Measurements from ENCODE around the gene NOLC1. TPM values are rescaled to one million over a fixed set of nuclear protein-coding genes. Genes with fewer than 3 reads are reported as not detected.

The NOLC1 gene
- total and polyA plus RNA-seq, 4 donors = 11.6 to 26.3 (median 20.4) TPM

- WGBS = 16% methylated on average over 12 of the region's 12 CpGs
- Histone ChIP-seq H3K4me3 (ENCODE audit: low read depth in 1 of 3, low read length in 3 of 3) (peak overlapping the region in 1 of 3 donors; percentile 22), H3K4me1 (ENCODE audit: control insufficient read depth in 4 of 4, insufficient read depth in 4 of 4, low read length in 3 of 4) (peaks cover 17 to 70% (median 52%) of the 10 kb centered on the region in 4 donors), H3K27ac (ENCODE audit: low read depth in 1 of 2, low read length in 2 of 2) (peak overlapping the region; percentile 91 to 93), H3K27me3 (ENCODE audit: control insufficient read depth in 4 of 4, insufficient read depth in 4 of 4, low read length in 3 of 4) (no peaks in the 10 kb centered on the region), H3K9me3 (ENCODE audit: control insufficient read depth in 4 of 4, low read length in 3 of 4) (no peaks in the 10 kb centered on the region), H3K36me3 (ENCODE audit: control insufficient read depth in 4 of 4, insufficient read depth in 3 of 4, low read depth in 1 of 4, low read length in 3 of 4) (no peaks in the 10 kb centered on the region), H3K9ac (ENCODE audit: low read depth in 1 of 2, low read length in 2 of 2) (peak overlapping the region in 1 of 2 donors; percentile 30)
- DNase-seq (ENCODE audit: low spot score) = peak; percentile 80
- TF ChIP-seq EGR1 (IDR thresholded peaks at IDR 0.05; ENCODE audit: low read depth in 2 of 2) = no peak
- no peak for TF ChIP-seq RAD21 (IDR thresholded peaks at IDR 0.05)
- TF ChIP-seq GABPA (IDR thresholded peaks at IDR 0.05 in 1 of 2, conservative IDR thresholded peaks at IDR 0.05 in 1 of 2) = no peak
- no peak for TF ChIP-seq FOXA1 (IDR thresholded peaks at IDR 0.05)
- TF ChIP-seq JUND (IDR thresholded peaks at IDR 0.05) = no peak
- TF ChIP-seq RXRA (IDR thresholded peaks at IDR 0.05) = no peak
- TF ChIP-seq NR2F2 (IDR thresholded peaks at IDR 0.05) = no peak
- TF ChIP-seq, protein P1, sequence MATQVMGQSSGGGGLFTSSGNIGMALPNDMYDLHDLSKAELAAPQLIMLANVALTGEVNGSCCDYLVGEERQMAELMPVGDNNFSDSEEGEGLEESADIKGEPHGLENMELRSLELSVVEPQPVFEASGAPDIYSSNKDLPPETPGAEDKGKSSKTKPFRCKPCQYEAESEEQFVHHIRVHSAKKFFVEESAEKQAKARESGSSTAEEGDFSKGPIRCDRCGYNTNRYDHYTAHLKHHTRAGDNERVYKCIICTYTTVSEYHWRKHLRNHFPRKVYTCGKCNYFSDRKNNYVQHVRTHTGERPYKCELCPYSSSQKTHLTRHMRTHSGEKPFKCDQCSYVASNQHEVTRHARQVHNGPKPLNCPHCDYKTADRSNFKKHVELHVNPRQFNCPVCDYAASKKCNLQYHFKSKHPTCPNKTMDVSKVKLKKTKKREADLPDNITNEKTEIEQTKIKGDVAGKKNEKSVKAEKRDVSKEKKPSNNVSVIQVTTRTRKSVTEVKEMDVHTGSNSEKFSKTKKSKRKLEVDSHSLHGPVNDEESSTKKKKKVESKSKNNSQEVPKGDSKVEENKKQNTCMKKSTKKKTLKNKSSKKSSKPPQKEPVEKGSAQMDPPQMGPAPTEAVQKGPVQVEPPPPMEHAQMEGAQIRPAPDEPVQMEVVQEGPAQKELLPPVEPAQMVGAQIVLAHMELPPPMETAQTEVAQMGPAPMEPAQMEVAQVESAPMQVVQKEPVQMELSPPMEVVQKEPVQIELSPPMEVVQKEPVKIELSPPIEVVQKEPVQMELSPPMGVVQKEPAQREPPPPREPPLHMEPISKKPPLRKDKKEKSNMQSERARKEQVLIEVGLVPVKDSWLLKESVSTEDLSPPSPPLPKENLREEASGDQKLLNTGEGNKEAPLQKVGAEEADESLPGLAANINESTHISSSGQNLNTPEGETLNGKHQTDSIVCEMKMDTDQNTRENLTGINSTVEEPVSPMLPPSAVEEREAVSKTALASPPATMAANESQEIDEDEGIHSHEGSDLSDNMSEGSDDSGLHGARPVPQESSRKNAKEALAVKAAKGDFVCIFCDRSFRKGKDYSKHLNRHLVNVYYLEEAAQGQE (IDR thresholded peaks at IDR 0.05) = no peak
- TF ChIP-seq SP1 (IDR thresholded peaks at IDR 0.05) = no peak
- no peak for TF ChIP-seq TAF1 (conservative IDR thresholded peaks at IDR 0.05)
- TF ChIP-seq YY1 (IDR thresholded peaks at IDR 0.05) = no peak
- no peak for TF ChIP-seq HNF4A (conservative IDR thresholded peaks at IDR 0.05)
- TF ChIP-seq FOXA2 (IDR thresholded peaks at IDR 0.05) = no peak
- TF ChIP-seq, protein P2, sequence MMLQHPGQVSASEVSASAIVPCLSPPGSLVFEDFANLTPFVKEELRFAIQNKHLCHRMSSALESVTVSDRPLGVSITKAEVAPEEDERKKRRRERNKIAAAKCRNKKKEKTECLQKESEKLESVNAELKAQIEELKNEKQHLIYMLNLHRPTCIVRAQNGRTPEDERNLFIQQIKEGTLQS (IDR thresholded peaks at IDR 0.05) = no peak
- no peak for TF ChIP-seq ZBTB33 (IDR thresholded peaks at IDR 0.05)
- no peak for TF ChIP-seq HNF4G (IDR thresholded peaks at IDR 0.05)
Observed at GRCh38 chr10:102117391-102118159, 34.6 kb upstream of the NOLC1 start.

GRCh38 chr10:102118867-102119266, 33.3 kb upstream of the NOLC1 start:
- H3K9ac ChIP-seq (ENCODE audit: low read depth in 1 of 2, low read length in 2 of 2) = peak overlapping the region; percentile 33 to 51
- peak overlapping the region in 2 of 3 donors; percentile 16 to 89 for H3K4me3 ChIP-seq (ENCODE audit: low read depth in 1 of 3, low read length in 3 of 3)
- DNase-seq (ENCODE audit: low spot score) = no peak
- WGBS = 52% methylated on average over 6 of the region's 6 CpGs
- H3K36me3 ChIP-seq (ENCODE audit: control insufficient read depth in 4 of 4, insufficient read depth in 3 of 4, low read depth in 1 of 4, low read length in 3 of 4) = no peaks in the 10 kb centered on the region
- H3K9me3 ChIP-seq (ENCODE audit: control insufficient read depth in 4 of 4, low read length in 3 of 4) = no peaks in the 10 kb centered on the region
- peaks cover 14 to 61% (median 45%) of the 10 kb centered on the region in 4 donors for H3K4me1 ChIP-seq (ENCODE audit: control insufficient read depth in 4 of 4, insufficient read depth in 4 of 4, low read length in 3 of 4)
- no peaks in the 10 kb centered on the region for H3K27me3 ChIP-seq (ENCODE audit: control insufficient read depth in 4 of 4, insufficient read depth in 4 of 4, low read length in 3 of 4)
- TF ChIP-seq, protein P2 (IDR thresholded peaks at IDR 0.05) = no peak
- TF ChIP-seq EGR1 (IDR thresholded peaks at IDR 0.05; ENCODE audit: low read depth in 2 of 2) (no peak), HNF4A (conservative IDR thresholded peaks at IDR 0.05) (no peak)
- TF ChIP-seq, protein P3, sequence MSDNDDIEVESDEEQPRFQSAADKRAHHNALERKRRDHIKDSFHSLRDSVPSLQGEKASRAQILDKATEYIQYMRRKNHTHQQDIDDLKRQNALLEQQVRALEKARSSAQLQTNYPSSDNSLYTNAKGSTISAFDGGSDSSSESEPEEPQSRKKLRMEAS (IDR thresholded peaks at IDR 0.05) = no peak
- TF ChIP-seq, protein P1 (IDR thresholded peaks at IDR 0.05) = no peak
- peak overlapping the region; percentile 91 to 93 for H3K27ac ChIP-seq (ENCODE audit: low read depth in 1 of 2, low read length in 2 of 2)

All from liver (tissue), 9 donors.